PC-9 (cell line): ENCODE measurements around the gene RBM39. TPM values are rescaled to one million over a fixed set of nuclear protein-coding genes. Genes with fewer than 3 reads are reported as not detected.

Experiments used
- BruUV-seq: library from RNA; stranded (reverse); fragments of 400-500 nt; replicated peaks from 2 replicates; lab custom pipeline; 2021; lab: Mats Ljungman, UMichigan
- CTCF ChIA-PET: fragments of 300-600 bp; sonication (Branson Sonifier 250); formaldehyde crosslinking; loops from one replicate; lab custom pipeline; 2022; ENCODE audit warnings: antibody characterized with exemption; lab: Charles Lee
- POLR2A ChIA-PET: fragments of 300-600 bp; sonication (Branson Sonifier 250); formaldehyde crosslinking; loops from one replicate; lab custom pipeline; 2022; ENCODE audit warnings: antibody characterized with exemption; ENCODE audit not compliant: unreplicated experiment; lab: Charles Lee
- DNase-seq, 2 experiments: peaks; one replicate each; pipeline versions ENCODE4 v3.0.0 to v3.0.0-alpha.2; 2015 to 2022; ENCODE audit warnings: mixed read lengths in 1 of 2
- H2AFZ ChIP-seq: fragments of 200-600 bp; sonication (generic); 2 replicates; pipeline ENCODE4 v1.8.1; 2017; ENCODE audit warnings: antibody characterized with exemption
- H3F3A ChIP-seq: fragments of 200-600 bp; sonication (generic); 2 replicates; pipeline ENCODE4 v1.8.1; 2017; ENCODE audit warnings: antibody characterized with exemption, mild to moderate bottlenecking, low read depth; ENCODE audit not compliant: insufficient read depth
- H3K27ac ChIP-seq: fragments of 200-600 bp; sonication (generic); 2 replicates; pipeline ENCODE4 v1.6.1; 2016; ENCODE audit warnings: mixed run types
- H3K27me3 ChIP-seq: fragments of 200-600 bp; sonication (generic); 2 replicates; pipeline ENCODE4 v1.6.1; 2016; ENCODE audit warnings: low read depth, mixed run types; ENCODE audit not compliant: insufficient read depth
- H3K36me3 ChIP-seq: fragments of 200-600 bp; sonication (generic); 2 replicates; pipeline ENCODE4 v1.6.1; 2016; ENCODE audit warnings: low read depth, mixed run types
- H3K4me1 ChIP-seq: fragments of 200-600 bp; sonication (generic); replicated peaks from 2 replicates; pipeline ENCODE4 v1.6.1; 2016; ENCODE audit warnings: mixed run types; ENCODE audit not compliant: insufficient read depth
- H3K4me2 ChIP-seq: fragments of 200-600 bp; sonication (generic); 2 replicates; pipeline ENCODE4 v1.6.1; 2017; ENCODE audit warnings: mixed run types
- H3K4me3 ChIP-seq: fragments of 200-600 bp; sonication (generic); 2 replicates; pipeline ENCODE4 v1.6.1; 2016; ENCODE audit warnings: mixed run types
- H3K79me2 ChIP-seq: fragments of 200-600 bp; sonication (generic); 2 replicates; pipeline ENCODE4 v1.6.1; 2017; ENCODE audit warnings: low read depth, mixed run types
- H3K9me2 ChIP-seq: fragments of 200-600 bp; sonication (generic); 2 replicates; pipeline ENCODE4 v1.8.1; 2017; ENCODE audit warnings: mild to moderate bottlenecking; ENCODE audit not compliant: insufficient read depth
- H3K9me3 ChIP-seq: fragments of 200-600 bp; sonication (generic); 2 replicates; pipeline ENCODE4 v1.8.1; 2016; ENCODE audit warnings: low read depth; ENCODE audit not compliant: insufficient read depth
- H4K20me1 ChIP-seq: fragments of 200-600 bp; sonication (generic); 2 replicates; pipeline ENCODE4 v1.8.1; 2017; ENCODE audit not compliant: insufficient read depth
- EZH2 ChIP-seq: fragments of 200-600 bp; sonication (generic); IDR thresholded peaks from 2 replicates; pipeline ENCODE4 v1.8.0; 2017; ENCODE audit warnings: antibody characterized with exemption, low read depth
- intact Hi-C: fragments of 100-400 bp; cut with micrococcal nuclease; formaldehyde crosslinking; loops from one replicate; pipeline ENCODE4 v1.10.0; 2022; ENCODE audit not compliant: unreplicated experiment
- total RNA-seq: library from RNA; stranded (reverse); gene quantifications from 2 replicates; pipeline ENCODE4 v1.2.3, GENCODE V29; 2021
- TF ChIP-seq, protein P1 (sequence below): fragments of 200-600 bp; sonication (generic); conservative IDR thresholded peaks from 2 replicates; pipeline ENCODE4 v1.6.1; 2017; ENCODE audit warnings: mixed run types, antibody characterized with exemption, mild to moderate bottlenecking, moderate library complexity

RBM39 gene
- total RNA-seq, 1 experiment from 2014 or later: 379 TPM

DNA sequence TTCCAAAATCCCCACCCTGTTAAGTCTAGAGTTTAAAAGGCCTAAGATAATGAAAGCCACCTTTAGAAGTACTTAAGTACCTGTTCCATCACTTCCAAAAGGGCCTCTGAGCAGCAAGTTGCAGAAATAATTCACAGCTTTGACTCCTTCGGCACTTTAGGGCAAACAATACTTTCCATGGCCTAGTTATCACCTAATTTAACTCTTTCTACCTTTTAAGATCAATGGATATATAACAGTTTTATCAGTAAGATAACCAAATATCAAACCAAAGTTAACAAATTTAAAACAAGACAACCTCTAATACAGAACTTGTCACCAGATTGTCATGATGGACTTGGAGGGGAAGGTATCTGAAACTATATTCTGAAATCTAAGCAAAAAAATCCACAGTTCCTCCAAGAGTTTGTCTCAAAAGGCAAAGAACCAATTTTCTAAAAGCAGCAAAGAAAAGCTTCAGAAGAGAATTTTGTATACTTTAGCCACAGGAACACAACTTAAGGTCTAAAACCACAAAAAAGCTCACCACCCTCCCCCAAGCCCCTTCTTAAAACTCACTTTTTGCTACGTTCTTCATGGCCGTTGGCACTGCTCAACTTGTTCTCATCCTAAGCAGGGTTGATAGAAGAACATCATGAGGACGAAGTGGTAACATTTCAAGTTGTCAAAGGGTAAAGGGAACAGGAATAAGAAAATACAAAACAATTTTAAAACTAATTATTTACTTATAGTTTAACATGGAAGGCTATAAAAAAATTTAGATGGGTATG, 3.5 kb downstream of the RBM39 start:
- ChIA-PET CTCF (no interaction called here), POLR2A (no interaction called here)
- H3K27ac ChIP-seq: no peak overlapping the region
- intact Hi-C loops: loop anchor here (1.0 kb wide), 1 partner anchor 7 kb away; no protein-coding TSS in a partner anchor
- no peak overlapping the region for H3K4me3 ChIP-seq
- peaks cover 95% of the 10 kb centered on the region for H3K79me2 ChIP-seq
- no peaks in the 10 kb centered on the region for H3K27me3 ChIP-seq
- H3K4me2 ChIP-seq: peak overlapping the region; percentile 24
- no peak for TF ChIP-seq EZH2
- TF ChIP-seq, protein P1, sequence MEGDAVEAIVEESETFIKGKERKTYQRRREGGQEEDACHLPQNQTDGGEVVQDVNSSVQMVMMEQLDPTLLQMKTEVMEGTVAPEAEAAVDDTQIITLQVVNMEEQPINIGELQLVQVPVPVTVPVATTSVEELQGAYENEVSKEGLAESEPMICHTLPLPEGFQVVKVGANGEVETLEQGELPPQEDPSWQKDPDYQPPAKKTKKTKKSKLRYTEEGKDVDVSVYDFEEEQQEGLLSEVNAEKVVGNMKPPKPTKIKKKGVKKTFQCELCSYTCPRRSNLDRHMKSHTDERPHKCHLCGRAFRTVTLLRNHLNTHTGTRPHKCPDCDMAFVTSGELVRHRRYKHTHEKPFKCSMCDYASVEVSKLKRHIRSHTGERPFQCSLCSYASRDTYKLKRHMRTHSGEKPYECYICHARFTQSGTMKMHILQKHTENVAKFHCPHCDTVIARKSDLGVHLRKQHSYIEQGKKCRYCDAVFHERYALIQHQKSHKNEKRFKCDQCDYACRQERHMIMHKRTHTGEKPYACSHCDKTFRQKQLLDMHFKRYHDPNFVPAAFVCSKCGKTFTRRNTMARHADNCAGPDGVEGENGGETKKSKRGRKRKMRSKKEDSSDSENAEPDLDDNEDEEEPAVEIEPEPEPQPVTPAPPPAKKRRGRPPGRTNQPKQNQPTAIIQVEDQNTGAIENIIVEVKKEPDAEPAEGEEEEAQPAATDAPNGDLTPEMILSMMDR: no peak
- H3F3A ChIP-seq: peaks cover 69% of the 10 kb centered on the region
- no peak for DNase-seq
- no peaks in the 10 kb centered on the region for H3K9me2 ChIP-seq
- BruUV-seq: no TSS peak
- peaks cover 72% of the 10 kb centered on the region for H3K36me3 ChIP-seq
- peaks cover 78% of the 10 kb centered on the region for H4K20me1 ChIP-seq
- H3K9me3 ChIP-seq: no peaks in the 10 kb centered on the region
- no peak overlapping the region for H2AFZ ChIP-seq
- H3K4me1 ChIP-seq: peaks cover 46% of the 10 kb centered on the region

DNA sequence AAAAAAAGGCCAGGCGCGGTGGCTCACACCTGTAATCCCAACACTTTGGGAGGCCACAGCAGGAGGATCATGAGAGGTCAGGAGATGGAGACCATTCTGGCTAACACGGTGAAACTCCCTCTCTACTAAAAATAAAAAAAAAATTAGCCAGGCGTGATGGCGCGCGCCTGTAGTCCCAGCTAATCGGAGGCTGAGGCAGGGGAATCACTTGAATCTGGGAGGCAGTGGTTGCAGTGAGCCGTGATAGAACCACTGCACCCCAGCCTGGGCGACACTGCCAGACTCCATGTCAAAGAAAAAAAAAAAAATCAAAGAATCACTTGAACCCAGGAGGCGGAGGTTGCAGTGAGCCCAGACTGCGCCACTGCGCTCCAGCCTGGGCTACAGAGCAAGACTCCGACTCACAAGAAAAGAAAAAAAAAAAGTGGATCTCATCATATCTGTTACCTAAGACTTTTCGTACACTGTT, 4.2 kb downstream of the RBM39 start:
- DNase-seq: no peak
- H3K9me2 ChIP-seq: no peaks in the 10 kb centered on the region
- H4K20me1 ChIP-seq: peaks cover 85% of the 10 kb centered on the region
- H3F3A ChIP-seq: peaks cover 70% of the 10 kb centered on the region
- intact Hi-C loops: no loop called here
- no peak overlapping the region for H2AFZ ChIP-seq
- peaks cover 95% of the 10 kb centered on the region for H3K79me2 ChIP-seq
- no peaks in the 10 kb centered on the region for H3K9me3 ChIP-seq
- no peak for TF ChIP-seq EZH2
- TF ChIP-seq, protein P1: no peak
- H3K4me1 ChIP-seq: peaks cover 41% of the 10 kb centered on the region
- no peaks in the 10 kb centered on the region for H3K27me3 ChIP-seq
- no peak overlapping the region for H3K27ac ChIP-seq
- no peak overlapping the region; the same call in 1 of the 2 replicates for H3K4me2 ChIP-seq
- ChIA-PET CTCF (interaction anchor here (0.7 kb wide), 1 partner anchor 172 kb away, joined by 11 read pairs; no protein-coding TSS in a partner anchor), POLR2A (interaction anchor here (0.6 to 0.7 kb wide), 2 partner anchors 34 to 421 kb away, joined by 4 to 9 read pairs; partner anchors contain the start of gene PHF20)
- no peak overlapping the region for H3K4me3 ChIP-seq
- BruUV-seq: no TSS peak
- H3K36me3 ChIP-seq: peaks cover 79% of the 10 kb centered on the region

DNA sequence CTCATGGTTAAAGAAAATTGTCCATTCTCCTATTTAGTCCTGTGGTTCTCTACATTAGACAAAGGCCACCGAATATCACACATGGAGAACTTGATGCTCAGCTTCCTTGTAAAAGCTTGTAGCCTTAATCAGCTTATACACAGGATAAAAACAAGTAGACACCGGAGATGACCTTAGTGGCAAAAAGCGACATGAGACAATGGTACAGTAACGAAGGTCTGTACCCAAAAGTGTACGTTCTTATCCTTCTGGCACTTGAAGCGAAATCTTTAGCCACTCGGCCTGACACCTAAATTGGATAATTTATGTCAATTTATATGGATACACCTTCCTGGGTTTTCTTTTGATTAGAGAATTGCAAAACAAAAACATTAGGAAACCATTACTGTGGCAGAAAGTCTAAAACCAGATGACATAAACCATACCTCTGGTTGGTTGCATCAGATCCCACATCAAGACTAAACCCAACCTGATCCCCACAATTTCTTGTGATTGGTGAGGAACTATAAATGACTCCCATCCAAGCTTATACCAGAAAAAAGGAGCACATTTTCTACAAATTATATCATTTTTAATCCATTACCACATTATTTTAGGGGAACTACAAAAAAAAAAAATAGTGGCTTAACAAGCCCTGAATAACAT, 6.1 kb downstream of the RBM39 start:
- BruUV-seq: no TSS peak

More for the DNA sequence above, 6.1 kb downstream of the RBM39 start:
- peaks cover 100% of the 10 kb centered on the region for H3K79me2 ChIP-seq
- H3K36me3 ChIP-seq: peaks cover 93% of the 10 kb centered on the region
- intact Hi-C loops: no loop called here
- no peak for DNase-seq
- H3K9me3 ChIP-seq: no peaks in the 10 kb centered on the region
- ChIA-PET POLR2A (no interaction called here), CTCF (no interaction called here)
- H3K4me3 ChIP-seq: no peak overlapping the region
- peaks cover 100% of the 10 kb centered on the region for H4K20me1 ChIP-seq
- H3K4me2 ChIP-seq: 0 out of 2 replicates have a peak overlapping the region, but pooled peaks have one; percentile 11
- H3K27me3 ChIP-seq: no peaks in the 10 kb centered on the region
- no peaks in the 10 kb centered on the region for H3K9me2 ChIP-seq
- peaks cover 45% of the 10 kb centered on the region for H3K4me1 ChIP-seq
- H3F3A ChIP-seq: peaks cover 83% of the 10 kb centered on the region
- TF ChIP-seq, protein P1: no peak
- no peak for TF ChIP-seq EZH2
- no peak overlapping the region for H2AFZ ChIP-seq
- H3K27ac ChIP-seq: 0 out of 2 replicates have a peak overlapping the region, but pooled peaks have one; percentile 17
